HL-60 (cell line): ENCODE data around the gene PLA2G4D.

Experiments used
- DNase-seq, 2 experiments: peaks; one replicate each; pipeline ENCODE4 v3.0.0-alpha.2; 2010 to 2020; ENCODE audit warnings: low read depth in 1 of 2, low spot score in 1 of 2
- H3K27ac ChIP-seq: fragments of 250-450 bp; sonication (Bioruptor Pico); replicated peaks from 2 replicates; pipeline ENCODE4 v1.5.1; 2020; ENCODE audit warnings: mild to moderate bottlenecking, moderate library complexity
- H3K27me3 ChIP-seq: fragments of 250-450 bp; sonication (Bioruptor Pico); 2 replicates; pipeline ENCODE4 v1.5.1; 2021; ENCODE audit warnings: mild to moderate bottlenecking, moderate library complexity; ENCODE audit not compliant: insufficient read depth, poor library complexity, severe bottlenecking
- H3K4me3 ChIP-seq: replicated peaks from 2 replicates; pipeline ENCODE4 v1.5.1; 2011; ENCODE audit warnings: mild to moderate bottlenecking, control low read depth, low read length; ENCODE audit not compliant: insufficient read depth
- CTCF ChIP-seq: IDR thresholded peaks from one replicate; pipeline ENCODE4 v1.5.1; 2011; ENCODE audit warnings: low read length, control low read depth, inconsistent platforms; ENCODE audit not compliant: insufficient read depth
- GABPA ChIP-seq: IDR thresholded peaks from 2 replicates; pipeline ENCODE4 v1.6.1; 2012; ENCODE audit warnings: low read depth
- POLR2AphosphoS5 ChIP-seq: IDR thresholded peaks from 2 replicates; pipeline ENCODE4 v1.6.1; 2012; ENCODE audit warnings: low read depth
- REST ChIP-seq: IDR thresholded peaks from 2 replicates; pipeline ENCODE4 v1.6.1; 2012; ENCODE audit warnings: low read depth; ENCODE audit not compliant: insufficient replicate concordance
- SPI1 ChIP-seq: IDR thresholded peaks from 2 replicates; pipeline ENCODE4 v1.6.1; 2012; ENCODE audit warnings: low read depth, mild to moderate bottlenecking, borderline replicate concordance

PLA2G4D gene

GRCh38 chr15:42046597-42046996, 47.8 kb downstream of the PLA2G4D start:
- DNase-seq: no peak
- Histone ChIP-seq H3K27ac (no peak overlapping the region), H3K4me3 (no peak overlapping the region), H3K27me3 (no peaks in the 10 kb centered on the region)
- no peak for TF ChIP-seq POLR2AphosphoS5
- no peak for TF ChIP-seq CTCF
- no peak for TF ChIP-seq SPI1
- no peak for TF ChIP-seq GABPA
- TF ChIP-seq REST: no peak

- Histone ChIP-seq H3K27ac (no peak overlapping the region), H3K4me3 (no peak overlapping the region), H3K27me3 (no peaks in the 10 kb centered on the region)
- DNase-seq: no peak
- TF ChIP-seq CTCF: no peak
- no peak for TF ChIP-seq REST
- TF ChIP-seq GABPA: no peak
- no peak for TF ChIP-seq POLR2AphosphoS5
- TF ChIP-seq SPI1: no peak
Observed at GRCh38 chr15:42045211-42045615, 49.1 kb downstream of the PLA2G4D start.

- no peak overlapping the region for H3K27ac ChIP-seq
- DNase-seq: no peak
- H3K27me3 ChIP-seq: no peaks in the 10 kb centered on the region
- H3K4me3 ChIP-seq: no peak overlapping the region
- TF ChIP-seq GABPA (no peak), SPI1 (no peak), CTCF (no peak), POLR2AphosphoS5 (no peak), REST (no peak)
Observed at GRCh38 chr15:42042602-42043400, 51.6 kb downstream of the PLA2G4D start.
